B cell (primary cell): ENCODE measurements around the gene THRA. TPM values are rescaled to one million over a fixed set of nuclear protein-coding genes. Genes with fewer than 3 reads are reported as not detected.

ENCODE experiments used
- ATAC-seq: fragments of 200-7000 bp; cut with Tn5 transposase; one replicate; pipeline ENCODE4 v1.10.0; 2021; ENCODE audit warnings: low read depth, mild to moderate bottlenecking, moderate number of reproducible peaks, moderate library complexity
- CTCF ChIA-PET: fragments of 350-600 bp; sonication (Branson Sonifier 250); formaldehyde crosslinking; loops from one replicate; lab custom pipeline; 2021; ENCODE audit warnings: antibody characterized with exemption, inconsistent platforms; lab: Charles Lee
- POLR2A ChIA-PET: fragments of 350-600 bp; sonication (Branson Sonifier 250); formaldehyde crosslinking; loops from one replicate; lab custom pipeline; 2021; ENCODE audit warnings: antibody characterized with exemption; lab: Charles Lee
- DNase-seq: peaks from one replicate; pipeline ENCODE4 v3.0.0; 2013
- H2AFZ ChIP-seq: 2 replicates; pipeline ENCODE4 v1.6.1; 2012; ENCODE audit warnings: mild to moderate bottlenecking, low read depth, low read length; ENCODE audit not compliant: insufficient read depth, poor library complexity, severe bottlenecking
- H3K27ac ChIP-seq, 2 donors: 1 replicate in 1 of 2; 2 replicates in 1 of 2; pipeline ENCODE4 v1.5.1; 2012 to 2013; ENCODE audit warnings: low read length in 2 of 2, mild to moderate bottlenecking in 2 of 2, moderate library complexity in 1 of 2
- H3K27me3 ChIP-seq, 4 experiments: fragments of 200-600 bp in 1 of 4; sonication (generic) in 1 of 4; replicated peaks in 1 of 4; 1 replicate in 2 of 4; 2 replicates in 2 of 4; pipeline versions ENCODE4 v1.6.1 to v1.7.0; 2013 to 2016; ENCODE audit warnings: low read length in 3 of 4, mild to moderate bottlenecking in 2 of 4, mixed read lengths in 1 of 4, moderate library complexity in 1 of 4; ENCODE audit not compliant: insufficient read depth in 4 of 4, control insufficient read depth in 3 of 4; ENCODE audit errors: control extremely low read depth in 1 of 4
- H3K36me3 ChIP-seq, 2 experiments: replicated peaks in 1 of 2; 1 replicate in 1 of 2; 2 replicates in 1 of 2; pipeline versions ENCODE4 v1.6.1 to v1.7.1; 2013; ENCODE audit warnings: low read length in 1 of 2; ENCODE audit not compliant: insufficient read depth in 2 of 2, control insufficient read depth in 1 of 2; ENCODE audit errors: control extremely low read depth in 1 of 2, extremely low read depth in 1 of 2
- H3K4me1 ChIP-seq, 2 donors: fragments of 200-600 bp in 1 of 2; sonication (generic) in 1 of 2; 1 replicate in 1 of 2; 2 replicates in 1 of 2; pipeline versions ENCODE4 v1.5.1 to v1.6.1; 2013 to 2017; ENCODE audit warnings: low read length in 2 of 2; ENCODE audit not compliant: control insufficient read depth in 2 of 2, insufficient read depth in 2 of 2
- H3K4me2 ChIP-seq: replicated peaks from 2 replicates; pipeline ENCODE3; 2012; ENCODE audit warnings: mild to moderate bottlenecking, low read depth, low read length; ENCODE audit not compliant: poor library complexity, severe bottlenecking
- H3K4me3 ChIP-seq, 5 experiments: fragments of 200-600 bp in 1 of 5; sonication (generic) in 1 of 5; 1 replicate in 3 of 5; 2 replicates in 2 of 5; pipeline versions ENCODE4 v1.5.1 to v1.7.0; 2011 to 2016; ENCODE audit warnings: low read length in 4 of 5, mild to moderate bottlenecking in 4 of 5, low read depth in 2 of 5, control low read depth in 1 of 5, moderate library complexity in 1 of 5; ENCODE audit not compliant: insufficient read depth in 1 of 5; ENCODE audit errors: control extremely low read depth in 1 of 5, extremely low read depth in 1 of 5
- H3K79me2 ChIP-seq: fragments of 200-600 bp; sonication (generic); one replicate; pipeline ENCODE4 v1.6.0; 2016; ENCODE audit warnings: low read length; ENCODE audit not compliant: control insufficient read depth, insufficient read depth
- H3K9ac ChIP-seq: fragments of 200-600 bp; sonication (generic); 2 replicates; pipeline ENCODE4 v1.6.1; 2017; ENCODE audit warnings: mild to moderate bottlenecking, low read length, moderate library complexity
- H3K9me3 ChIP-seq, 3 donors: one replicate each; pipeline versions ENCODE4 v1.6.1 to v1.7.1; 2013; ENCODE audit warnings: low read length in 2 of 3; ENCODE audit not compliant: control insufficient read depth in 2 of 3, insufficient read depth in 1 of 3; ENCODE audit errors: control extremely low read depth in 1 of 3
- H4K20me1 ChIP-seq: 2 replicates; pipeline ENCODE4 v1.6.0; 2012; ENCODE audit warnings: mild to moderate bottlenecking, low read length; ENCODE audit not compliant: insufficient read depth, control insufficient read depth, poor library complexity, severe bottlenecking
- H3K27ac Mint-ChIP-seq: one replicate; pipeline ENCODE4 v1.8.0; 2021; ENCODE audit warnings: mixed read lengths
- H3K27me3 Mint-ChIP-seq: one replicate; pipeline ENCODE4 v1.8.0; 2021; ENCODE audit warnings: mixed read lengths
- H3K4me1 Mint-ChIP-seq: one replicate; pipeline ENCODE4 v1.8.0; 2021; ENCODE audit warnings: mixed read lengths
- H3K4me3 Mint-ChIP-seq: one replicate; pipeline ENCODE4 v1.8.0; 2021; ENCODE audit warnings: mixed read lengths
- H3K9me3 Mint-ChIP-seq: one replicate; pipeline ENCODE4 v1.8.0; 2022; ENCODE audit warnings: mixed read lengths; ENCODE audit not compliant: insufficient read depth
- EZH2 ChIP-seq: IDR thresholded peaks from 2 replicates; pipeline ENCODE4 v1.6.1; 2012; ENCODE audit warnings: borderline replicate concordance, low read depth, mild to moderate bottlenecking, moderate library complexity, low read length; ENCODE audit not compliant: insufficient read depth, poor library complexity, severe bottlenecking
- WGBS: methylation state at CpG from one replicate; pipeline ENCODE4 v1.1.5; 2013; ENCODE audit warnings: missing lambda C conversion rate; ENCODE audit not compliant: insufficient coverage; 5-methylcytosine and 5-hydroxymethylcytosine counted together
- intact Hi-C: fragments of 100-400 bp; cut with micrococcal nuclease; formaldehyde crosslinking; loops from one replicate; pipeline ENCODE4 v1.10.0; 2022
- polyA plus RNA-seq: library from polyadenylated mRNA; depleted of rRNA; stranded (reverse); fragments of >200 nt; gene quantifications from 2 replicates; pipeline ENCODE4 v1.2.3, GENCODE V29; 2012
- total RNA-seq, 2 donors: library from RNA; stranded (reverse); fragments of 120-200 nt in 1 of 2; gene quantifications; 1 replicate in 1 of 2; 2 replicates in 1 of 2; pipeline versions ENCODE4 v1.2.3 to v1.2.4, GENCODE V29; 2013 to 2022
- TF ChIP-seq, protein P1 (sequence below): fragments of 200-600 bp; IDR thresholded peaks from one replicate; pipeline ENCODE4 v1.8.0; 2022; ENCODE audit warnings: antibody characterized with exemption, mild to moderate bottlenecking

Gene THRA
- total and polyA plus RNA-seq, 2 donors (not counting 1 experiment from before 2014, with no cell fraction given), result 8.0 to 17.1 TPM

- ChIA-PET POLR2A (no interaction called here), CTCF (interaction anchor here (1.1 to 8.0 kb wide), 2 partner anchors 11 to 20 kb away, joined by 3 to 70 read pairs; no protein-coding TSS in a partner anchor)
- H3K9me3 Mint-ChIP-seq, result no peaks in the 10 kb centered on the region
- Histone ChIP-seq H3K9me3 (no peaks in the 10 kb centered on the region), H4K20me1 (peaks cover 11% of the 10 kb centered on the region), H3K9ac (no peak overlapping the region), H3K36me3 (peaks cover 7 to 17% of the 10 kb centered on the region in 2 experiments), H2AFZ (no peak overlapping the region), H3K4me1 (peaks cover 11 to 12% of the 10 kb centered on the region in 2 donors), H3K4me3 (no peak overlapping the region), H3K27ac (no peak overlapping the region), H3K4me2 (no peak overlapping the region), H3K79me2 (peaks cover 8% of the 10 kb centered on the region), H3K27me3 (no peaks in the 10 kb centered on the region)
- peaks cover 17% of the 10 kb centered on the region for H3K4me1 Mint-ChIP-seq
- ATAC-seq (no peak), DNase-seq (no peak)
- intact Hi-C loops, result loop anchor here (5.0 kb wide), 1 partner anchor 33 kb away; no protein-coding TSS in a partner anchor
- H3K27ac Mint-ChIP-seq, result no peak overlapping the region
- H3K27me3 Mint-ChIP-seq, result no peaks in the 10 kb centered on the region
- no peak for TF ChIP-seq EZH2
- TF ChIP-seq, protein P1, sequence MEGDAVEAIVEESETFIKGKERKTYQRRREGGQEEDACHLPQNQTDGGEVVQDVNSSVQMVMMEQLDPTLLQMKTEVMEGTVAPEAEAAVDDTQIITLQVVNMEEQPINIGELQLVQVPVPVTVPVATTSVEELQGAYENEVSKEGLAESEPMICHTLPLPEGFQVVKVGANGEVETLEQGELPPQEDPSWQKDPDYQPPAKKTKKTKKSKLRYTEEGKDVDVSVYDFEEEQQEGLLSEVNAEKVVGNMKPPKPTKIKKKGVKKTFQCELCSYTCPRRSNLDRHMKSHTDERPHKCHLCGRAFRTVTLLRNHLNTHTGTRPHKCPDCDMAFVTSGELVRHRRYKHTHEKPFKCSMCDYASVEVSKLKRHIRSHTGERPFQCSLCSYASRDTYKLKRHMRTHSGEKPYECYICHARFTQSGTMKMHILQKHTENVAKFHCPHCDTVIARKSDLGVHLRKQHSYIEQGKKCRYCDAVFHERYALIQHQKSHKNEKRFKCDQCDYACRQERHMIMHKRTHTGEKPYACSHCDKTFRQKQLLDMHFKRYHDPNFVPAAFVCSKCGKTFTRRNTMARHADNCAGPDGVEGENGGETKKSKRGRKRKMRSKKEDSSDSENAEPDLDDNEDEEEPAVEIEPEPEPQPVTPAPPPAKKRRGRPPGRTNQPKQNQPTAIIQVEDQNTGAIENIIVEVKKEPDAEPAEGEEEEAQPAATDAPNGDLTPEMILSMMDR, result no peak
- no peak overlapping the region for H3K4me3 Mint-ChIP-seq
- no CpG with 5 or more reads among the region's 3 CpGs for WGBS
Measured at GRCh38 chr17:40079545-40079944, 16.8 kb downstream of the THRA start.

- no peak overlapping the region for H2AFZ ChIP-seq
- ChIA-PET POLR2A (interaction anchor here (0.7 kb wide), 1 partner anchor 20 kb away, joined by 3 read pairs; no protein-coding TSS in a partner anchor), CTCF (interaction anchor here (1.1 to 8.0 kb wide), 7 partner anchors 9 to 83 kb away, joined by 4 to 85 read pairs (median 19); partner anchors contain the start of gene NR1D1)
- no peaks in the 10 kb centered on the region for H3K4me1 ChIP-seq
- H3K4me3 ChIP-seq, result no peak overlapping the region
- no peaks in the 10 kb centered on the region for H4K20me1 ChIP-seq
- 94% methylated on average over 13 of the region's 14 CpGs for WGBS
- ATAC-seq, result no peak
- Mint-ChIP-seq H3K9me3 (no peaks in the 10 kb centered on the region), H3K27me3 (no peaks in the 10 kb centered on the region), H3K4me1 (peaks cover 3% of the 10 kb centered on the region), H3K4me3 (no peak overlapping the region), H3K27ac (no peak overlapping the region)
- peaks cover 8 to 33% of the 10 kb centered on the region in 2 experiments for H3K36me3 ChIP-seq
- intact Hi-C loops, result no loop called here
- H3K9ac ChIP-seq, result no peak overlapping the region
- no peak for DNase-seq
- H3K27me3 ChIP-seq, result no peaks in the 10 kb centered on the region
- TF ChIP-seq, protein P1, result no peak
- TF ChIP-seq EZH2, result no peak
- no peaks in the 10 kb centered on the region for H3K9me3 ChIP-seq
- no peak overlapping the region for H3K27ac ChIP-seq
- no peak overlapping the region for H3K4me2 ChIP-seq
- H3K79me2 ChIP-seq, result peaks cover 3% of the 10 kb centered on the region
Measured at GRCh38 chr17:40084477-40084876, 21.7 kb downstream of the THRA start.
